Adrenal gland (tissue), 12 donors: ENCODE data around the gene KCNJ6. TPM values are rescaled to one million over a fixed set of nuclear protein-coding genes. Genes with fewer than 3 reads are reported as not detected.

ENCODE experiments used
- DNase-seq, 7 donors: peaks; one replicate each; pipeline ENCODE4 v3.0.0-alpha.2; 2019 to 2020
- H3K27ac ChIP-seq, 5 donors: fragments of 200-600 bp; sonication (generic) in 4 of 5; 1 replicate in 3 of 5; 2 replicates in 2 of 5; pipeline versions ENCODE4 v1.5.1 to v1.8.0; 2016 to 2020; ENCODE audit warnings: mild to moderate bottlenecking in 1 of 5
- H3K27me3 ChIP-seq: fragments of 200-600 bp; 2 replicates; pipeline ENCODE4 v1.8.0; 2021
- H3K36me3 ChIP-seq, 2 donors: fragments of 200-600 bp; replicated peaks in 1 of 2; 1 replicate in 1 of 2; 2 replicates in 1 of 2; pipeline versions ENCODE4 v1.5.1 to v1.8.0; 2018 to 2022
- H3K4me1 ChIP-seq, 2 donors: fragments of 200-600 bp; replicated peaks in 1 of 2; 1 replicate in 1 of 2; 2 replicates in 1 of 2; pipeline versions ENCODE4 v1.5.1 to v1.8.0; 2018 to 2021
- H3K4me3 ChIP-seq, 4 donors: fragments of 200-600 bp; sonication (generic) in 3 of 4; one replicate each; pipeline ENCODE4 v1.5.1; 2016 to 2018
- H3K9me3 ChIP-seq, 3 donors: fragments of 200-600 bp; sonication (generic) in 1 of 3; replicated peaks in 1 of 3; 1 replicate in 2 of 3; 2 replicates in 1 of 3; pipeline versions ENCODE4 v1.5.1 to v1.8.0; 2016 to 2021
- CTCF ChIP-seq, 6 experiments: fragments of 450-650 bp in 4 of 6; fragments of 200-600 bp in 2 of 6; sonication (generic) in 1 of 6; IDR thresholded peaks; 1 replicate in 5 of 6; 2 replicates in 1 of 6; pipeline versions ENCODE4 v1.5.1 to v1.8.0; 2016 to 2021; ENCODE audit warnings: antibody characterized with exemption in 6 of 6, mild to moderate bottlenecking in 2 of 6, moderate library complexity in 1 of 6
- POLR2A ChIP-seq, 2 donors: fragments of 450-650 bp; IDR thresholded peaks; one replicate each; pipeline ENCODE4 v1.6.1; 2017; ENCODE audit warnings: antibody characterized with exemption in 2 of 2, mild to moderate bottlenecking in 2 of 2, moderate library complexity in 1 of 2
- WGBS, 4 donors: extraction: QIAGEN DNeasy Blood & Tissue Kit in 2 of 4; methylation state at CpG; one replicate each; pipeline versions ENCODE4 v1.1.5 to v1.1.7; 2013 to 2017; 5-methylcytosine and 5-hydroxymethylcytosine counted together
- intact Hi-C, 2 donors: fragments of 100-400 bp; cut with DNase I; formaldehyde crosslinking; loops; one replicate each; pipeline versions ENCODE4 v1.14.1 to v1.15.0; 2022 to 2023
- polyA plus RNA-seq, 3 donors: library from polyadenylated mRNA; stranded (reverse); fragments of 200-250 nt in 2 of 3; fragments of 350-450 nt in 1 of 3; fragmentation: Illumina TruSeq in 1 of 3; extraction: RNeasy Lipid Tissue Mini Kit (QIAGEN cat#74804) in 1 of 3; gene quantifications; one replicate each; pipeline ENCODE4 v1.2.3, GENCODE V29; 2013 to 2014
- total RNA-seq, 9 donors: library from RNA; depleted of rRNA in 4 of 9; stranded (reverse); fragments of >200 nt in 4 of 9; fragments of 120-200 nt in 1 of 9; fragmentation: NEBNext Ultra II Directional in 1 of 9; extraction: Animal tissue kit (Norgen Biotek cat#: 25700) in 1 of 9; gene quantifications; one replicate each; pipeline versions ENCODE4 v1.1.0 to v1.2.4, GENCODE V29; 2013 to 2023
- donor health status: healthy with polysubstance abuse.
- donor health status: Bipolar disorder and iron deficiency.
- donor health status: DM: yes; HTN: yes; CAD: no.
- donor health status: DM: no; HTN: no; CAD: no.
- donor health status: DM: no; HTN: no; CAD: no.
- donor health status: DM: yes; HTN: yes; CAD: no.

Gene KCNJ6
- total and polyA plus RNA-seq, 12 donors: 0.03 to 0.60 (median 0.07) TPM; not detected in 4

GRCh38 chr21:37770461-37770860 is 145.8 kb downstream of the KCNJ6 start:
- intact Hi-C loops: no loop called here
- Histone ChIP-seq H3K36me3 (no peaks in the 10 kb centered on the region), H3K27me3 (no peaks in the 10 kb centered on the region), H3K4me1 (no peaks in the 10 kb centered on the region), H3K27ac (no peak overlapping the region), H3K4me3 (no peak overlapping the region), H3K9me3 (no peaks in the 10 kb centered on the region)
- DNase-seq: no peak
- TF ChIP-seq POLR2A (IDR thresholded peaks at IDR 0.05) (no peak), CTCF (IDR thresholded peaks at IDR 0.05) (no peak)
- WGBS, 4 donors: 78 to 89% (median 85%) methylated on average over 2 of the region's 2 CpGs

GRCh38 chr21:37769656-37770055 is 146.6 kb downstream of the KCNJ6 start:
- no peak overlapping the region for H3K27ac ChIP-seq
- 0 to 78% (median 38%) methylated on average over 1 of the region's 1 CpG for WGBS, 4 donors
- no peaks in the 10 kb centered on the region for H3K9me3 ChIP-seq
- TF ChIP-seq CTCF (IDR thresholded peaks at IDR 0.05) (no peak), POLR2A (IDR thresholded peaks at IDR 0.05) (no peak)
- no peaks in the 10 kb centered on the region for H3K4me1 ChIP-seq
- intact Hi-C loops: no loop called here
- no peaks in the 10 kb centered on the region for H3K36me3 ChIP-seq
- no peak overlapping the region for H3K4me3 ChIP-seq
- H3K27me3 ChIP-seq: no peaks in the 10 kb centered on the region
- no peak for DNase-seq

DNA sequence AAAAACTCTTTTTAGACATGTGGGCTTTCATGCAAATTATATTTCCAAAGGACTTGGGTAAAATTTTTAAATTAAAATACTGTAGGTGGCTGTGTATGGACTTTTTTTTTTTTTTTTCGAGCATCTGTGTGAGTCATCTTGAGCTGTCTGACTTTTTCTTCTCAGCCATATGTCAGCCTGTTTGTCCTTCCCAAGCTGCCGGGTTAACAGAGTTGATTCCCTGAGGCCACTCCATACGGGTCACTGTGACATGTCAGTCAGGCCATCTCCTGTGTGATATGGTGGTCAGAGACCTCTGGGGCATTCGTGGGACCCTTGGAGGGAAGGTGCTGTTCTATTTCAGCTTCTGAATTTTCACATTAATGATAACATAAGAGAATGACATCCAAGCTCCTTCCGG is 148.3 kb downstream of the KCNJ6 start:
- TF ChIP-seq POLR2A (IDR thresholded peaks at IDR 0.05): no peak
- TF ChIP-seq CTCF (IDR thresholded peaks at IDR 0.05): no peak
- Histone ChIP-seq H3K9me3 (no peaks in the 10 kb centered on the region), H3K27ac (no peak overlapping the region), H3K4me1 (no peaks in the 10 kb centered on the region), H3K36me3 (no peaks in the 10 kb centered on the region), H3K4me3 (no peak overlapping the region), H3K27me3 (no peaks in the 10 kb centered on the region)
- WGBS, 4 donors: 32 to 45% (median 36%) methylated on average over 5 of the region's 5 CpGs
- intact Hi-C loops: no loop called here
- no peak for DNase-seq

- WGBS, 4 donors: 72 to 88% (median 81%) methylated on average over 5 of the region's 5 CpGs
- Histone ChIP-seq H3K36me3 (no peaks in the 10 kb centered on the region), H3K4me1 (no peaks in the 10 kb centered on the region), H3K9me3 (no peaks in the 10 kb centered on the region), H3K27ac (no peak overlapping the region), H3K4me3 (no peak overlapping the region), H3K27me3 (no peaks in the 10 kb centered on the region)
- TF ChIP-seq CTCF (IDR thresholded peaks at IDR 0.05) (no peak), POLR2A (IDR thresholded peaks at IDR 0.05) (no peak)
- intact Hi-C loops: no loop called here
- no peak for DNase-seq
These were observed 150.1 kb downstream of the KCNJ6 start for GRCh38 chr21:37766129-37766528.
